Astrocyte (in vitro differentiated cells and primary cell): Measurements from ENCODE around the gene HPSE2.

Source experiments
- EZH2 ChIP-seq: IDR thresholded peaks from 2 replicates; pipeline ENCODE4 v1.6.1; 2012; ENCODE audit warnings: mild to moderate bottlenecking, low read length, inconsistent platforms; ENCODE audit not compliant: insufficient read depth
- TF ChIP-seq, protein P1 (sequence below): IDR thresholded peaks from 2 replicates; pipeline ENCODE4 v1.5.1; 2011; ENCODE audit warnings: low read depth, mild to moderate bottlenecking, inconsistent platforms, low read length, moderate library complexity; ENCODE audit not compliant: insufficient read depth

- TF ChIP-seq, protein P1, sequence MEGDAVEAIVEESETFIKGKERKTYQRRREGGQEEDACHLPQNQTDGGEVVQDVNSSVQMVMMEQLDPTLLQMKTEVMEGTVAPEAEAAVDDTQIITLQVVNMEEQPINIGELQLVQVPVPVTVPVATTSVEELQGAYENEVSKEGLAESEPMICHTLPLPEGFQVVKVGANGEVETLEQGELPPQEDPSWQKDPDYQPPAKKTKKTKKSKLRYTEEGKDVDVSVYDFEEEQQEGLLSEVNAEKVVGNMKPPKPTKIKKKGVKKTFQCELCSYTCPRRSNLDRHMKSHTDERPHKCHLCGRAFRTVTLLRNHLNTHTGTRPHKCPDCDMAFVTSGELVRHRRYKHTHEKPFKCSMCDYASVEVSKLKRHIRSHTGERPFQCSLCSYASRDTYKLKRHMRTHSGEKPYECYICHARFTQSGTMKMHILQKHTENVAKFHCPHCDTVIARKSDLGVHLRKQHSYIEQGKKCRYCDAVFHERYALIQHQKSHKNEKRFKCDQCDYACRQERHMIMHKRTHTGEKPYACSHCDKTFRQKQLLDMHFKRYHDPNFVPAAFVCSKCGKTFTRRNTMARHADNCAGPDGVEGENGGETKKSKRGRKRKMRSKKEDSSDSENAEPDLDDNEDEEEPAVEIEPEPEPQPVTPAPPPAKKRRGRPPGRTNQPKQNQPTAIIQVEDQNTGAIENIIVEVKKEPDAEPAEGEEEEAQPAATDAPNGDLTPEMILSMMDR, result no peak
- TF ChIP-seq EZH2, result no peak
These were observed 319.0 kb downstream of the HPSE2 start for GRCh38 chr10:98916526-98917125.
